Pons (tissue), 1 donor: ENCODE data around the gene LGALS3BP.
A peak's percentile ranks its signal among the peaks of the same experiment; 100 is the strongest.

Experiments
- DNase-seq: peaks from one replicate; pipeline ENCODE4 v3.0.0-alpha.2; 2016; ENCODE audit warnings: low spot score

LGALS3BP gene

GRCh38 chr17:78999056-78999768 lies 19.5 kb upstream of the LGALS3BP start:
- DNase-seq: no peak

- DNase-seq: no peak
Measured at GRCh38 chr17:78998311-78999055, 18.8 kb upstream of the LGALS3BP start.

GRCh38 chr17:78997881-78998280 lies 18.2 kb upstream of the LGALS3BP start:
- DNase-seq: no peak

GRCh38 chr17:78997231-78997741 lies 17.6 kb upstream of the LGALS3BP start:
- DNase-seq: no peak

- DNase-seq: no peak
Measured at GRCh38 chr17:78996781-78997201, 17.1 kb upstream of the LGALS3BP start.

- no peak for DNase-seq
Measured at GRCh38 chr17:78995761-78996451, 16.2 kb upstream of the LGALS3BP start.

- no peak for DNase-seq
Measured at GRCh38 chr17:78995022-78995760, 15.5 kb upstream of the LGALS3BP start.

GRCh38 chr17:78993981-78994671 lies 14.4 kb upstream of the LGALS3BP start:
- DNase-seq: no peak

- DNase-seq: peak; percentile 47
Measured at GRCh38 chr17:78993241-78993956, 13.7 kb upstream of the LGALS3BP start.

GRCh38 chr17:78992542-78993212 lies 13.0 kb upstream of the LGALS3BP start:
- no peak for DNase-seq

GRCh38 chr17:78991906-78992532 lies 12.3 kb upstream of the LGALS3BP start:
- DNase-seq: no peak

- no peak for DNase-seq
Measured at GRCh38 chr17:78991017-78991738, 11.5 kb upstream of the LGALS3BP start.

GRCh38 chr17:78990349-78991016 lies 10.8 kb upstream of the LGALS3BP start:
- DNase-seq: no peak

- DNase-seq: no peak
Measured at GRCh38 chr17:78988152-78988551, 8.4 kb upstream of the LGALS3BP start.

- DNase-seq: peak; percentile 56
Measured at GRCh38 chr17:78986649-78987328, 7.1 kb upstream of the LGALS3BP start.

GRCh38 chr17:78986048-78986648 lies 6.4 kb upstream of the LGALS3BP start:
- peak; percentile 79 for DNase-seq

- no peak for DNase-seq
Measured at GRCh38 chr17:78985395-78985794, 5.7 kb upstream of the LGALS3BP start.
